Measurements from ENCODE around the gene ZNF223.

GRCh38 chr19:44112802-44113137 lies 60.9 kb downstream of the ZNF223 start:
- TF ChIP-seq ARNTL (CRISPR knock-in tag; IDR thresholded peaks at IDR 0.05; ENCODE audit: borderline replicate concordance, low read depth) (no peak), ZNF8 (CRISPR knock-in tag; IDR thresholded peaks at IDR 0.05) (no peak), CSDC2 (CRISPR knock-in tag; IDR thresholded peaks at IDR 0.05) (no peak), OSR1 (CRISPR knock-in tag; IDR thresholded peaks at IDR 0.05) (no peak), RARB (CRISPR knock-in tag; IDR thresholded peaks at IDR 0.05) (no peak)
- TF ChIP-seq, protein P1, sequence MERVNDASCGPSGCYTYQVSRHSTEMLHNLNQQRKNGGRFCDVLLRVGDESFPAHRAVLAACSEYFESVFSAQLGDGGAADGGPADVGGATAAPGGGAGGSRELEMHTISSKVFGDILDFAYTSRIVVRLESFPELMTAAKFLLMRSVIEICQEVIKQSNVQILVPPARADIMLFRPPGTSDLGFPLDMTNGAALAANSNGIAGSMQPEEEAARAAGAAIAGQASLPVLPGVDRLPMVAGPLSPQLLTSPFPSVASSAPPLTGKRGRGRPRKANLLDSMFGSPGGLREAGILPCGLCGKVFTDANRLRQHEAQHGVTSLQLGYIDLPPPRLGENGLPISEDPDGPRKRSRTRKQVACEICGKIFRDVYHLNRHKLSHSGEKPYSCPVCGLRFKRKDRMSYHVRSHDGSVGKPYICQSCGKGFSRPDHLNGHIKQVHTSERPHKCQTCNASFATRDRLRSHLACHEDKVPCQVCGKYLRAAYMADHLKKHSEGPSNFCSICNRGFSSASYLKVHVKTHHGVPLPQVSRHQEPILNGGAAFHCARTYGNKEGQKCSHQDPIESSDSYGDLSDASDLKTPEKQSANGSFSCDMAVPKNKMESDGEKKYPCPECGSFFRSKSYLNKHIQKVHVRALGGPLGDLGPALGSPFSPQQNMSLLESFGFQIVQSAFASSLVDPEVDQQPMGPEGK (CRISPR knock-in tag; IDR thresholded peaks at IDR 0.05; ENCODE audit: borderline replicate concordance) = no peak

All from SK-N-SH treated with all-trans-retinoic acid at 6 μM for 48 hours (cell line).